ENCODE results near the gene LDLRAP1. TPM values are rescaled to one million over a fixed set of nuclear protein-coding genes. Genes with fewer than 3 reads are reported as not detected.

LDLRAP1 gene
- total RNA-seq, 4 donors from 2014 or later: 28.0 to 50.5 (median 40.7) TPM

- WGBS: 73% methylated on average over 6 of the region's 8 CpGs
- Histone ChIP-seq H3K4me1 (peaks cover 52% of the 10 kb centered on the region), H3K4me3 (no peak overlapping the region), H3K27me3 (no peaks in the 10 kb centered on the region), H3K27ac (no peak overlapping the region), H3K36me3 (peaks cover 50% of the 10 kb centered on the region), H3K9me3 (no peaks in the 10 kb centered on the region)
- TF ChIP-seq, protein P1, sequence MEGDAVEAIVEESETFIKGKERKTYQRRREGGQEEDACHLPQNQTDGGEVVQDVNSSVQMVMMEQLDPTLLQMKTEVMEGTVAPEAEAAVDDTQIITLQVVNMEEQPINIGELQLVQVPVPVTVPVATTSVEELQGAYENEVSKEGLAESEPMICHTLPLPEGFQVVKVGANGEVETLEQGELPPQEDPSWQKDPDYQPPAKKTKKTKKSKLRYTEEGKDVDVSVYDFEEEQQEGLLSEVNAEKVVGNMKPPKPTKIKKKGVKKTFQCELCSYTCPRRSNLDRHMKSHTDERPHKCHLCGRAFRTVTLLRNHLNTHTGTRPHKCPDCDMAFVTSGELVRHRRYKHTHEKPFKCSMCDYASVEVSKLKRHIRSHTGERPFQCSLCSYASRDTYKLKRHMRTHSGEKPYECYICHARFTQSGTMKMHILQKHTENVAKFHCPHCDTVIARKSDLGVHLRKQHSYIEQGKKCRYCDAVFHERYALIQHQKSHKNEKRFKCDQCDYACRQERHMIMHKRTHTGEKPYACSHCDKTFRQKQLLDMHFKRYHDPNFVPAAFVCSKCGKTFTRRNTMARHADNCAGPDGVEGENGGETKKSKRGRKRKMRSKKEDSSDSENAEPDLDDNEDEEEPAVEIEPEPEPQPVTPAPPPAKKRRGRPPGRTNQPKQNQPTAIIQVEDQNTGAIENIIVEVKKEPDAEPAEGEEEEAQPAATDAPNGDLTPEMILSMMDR (IDR thresholded peaks at IDR 0.05): no peak
- TF ChIP-seq POLR2A (IDR thresholded peaks at IDR 0.05) (no peak), EP300 (IDR thresholded peaks at IDR 0.05) (no peak), POLR2AphosphoS5 (IDR thresholded peaks at IDR 0.05) (no peak)
- no peak for DNase-seq (ENCODE audit: low spot score in 2 of 2)
Measured at GRCh38 chr1:25562101-25562927, 18.9 kb downstream of the LDLRAP1 start.

DNA sequence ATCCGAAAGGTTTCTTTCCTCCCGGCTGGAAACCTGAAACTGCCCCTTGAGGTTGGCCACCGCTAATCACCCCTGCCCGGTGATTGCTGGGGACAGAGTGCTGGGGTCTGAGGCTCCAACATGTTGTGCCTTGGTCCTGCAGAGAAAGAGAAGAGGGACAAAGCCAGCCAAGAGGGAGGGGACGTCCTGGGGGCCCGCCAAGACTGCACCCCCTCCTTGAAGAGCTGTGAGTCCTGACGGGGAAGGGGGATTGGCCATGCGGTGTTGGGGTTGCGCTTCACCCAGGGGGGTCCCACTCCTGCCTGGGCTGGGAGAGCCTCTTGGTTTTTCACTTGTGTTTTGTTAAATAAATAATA is 19.5 kb downstream of the LDLRAP1 start:
- WGBS: 88% methylated on average over 9 of the region's 9 CpGs
- no peak overlapping the region for H3K27ac ChIP-seq
- TF ChIP-seq POLR2AphosphoS5 (IDR thresholded peaks at IDR 0.05) (no peak), EP300 (IDR thresholded peaks at IDR 0.05) (no peak), POLR2A (IDR thresholded peaks at IDR 0.05) (no peak)
- TF ChIP-seq, protein P1 (IDR thresholded peaks at IDR 0.05): no peak
- DNase-seq (ENCODE audit: low spot score in 2 of 2): no peak
- H3K27me3 ChIP-seq: no peaks in the 10 kb centered on the region
- no peaks in the 10 kb centered on the region for H3K9me3 ChIP-seq
- peaks cover 50% of the 10 kb centered on the region for H3K36me3 ChIP-seq
- no peak overlapping the region for H3K4me3 ChIP-seq
- H3K4me1 ChIP-seq: peaks cover 54% of the 10 kb centered on the region

DNA sequence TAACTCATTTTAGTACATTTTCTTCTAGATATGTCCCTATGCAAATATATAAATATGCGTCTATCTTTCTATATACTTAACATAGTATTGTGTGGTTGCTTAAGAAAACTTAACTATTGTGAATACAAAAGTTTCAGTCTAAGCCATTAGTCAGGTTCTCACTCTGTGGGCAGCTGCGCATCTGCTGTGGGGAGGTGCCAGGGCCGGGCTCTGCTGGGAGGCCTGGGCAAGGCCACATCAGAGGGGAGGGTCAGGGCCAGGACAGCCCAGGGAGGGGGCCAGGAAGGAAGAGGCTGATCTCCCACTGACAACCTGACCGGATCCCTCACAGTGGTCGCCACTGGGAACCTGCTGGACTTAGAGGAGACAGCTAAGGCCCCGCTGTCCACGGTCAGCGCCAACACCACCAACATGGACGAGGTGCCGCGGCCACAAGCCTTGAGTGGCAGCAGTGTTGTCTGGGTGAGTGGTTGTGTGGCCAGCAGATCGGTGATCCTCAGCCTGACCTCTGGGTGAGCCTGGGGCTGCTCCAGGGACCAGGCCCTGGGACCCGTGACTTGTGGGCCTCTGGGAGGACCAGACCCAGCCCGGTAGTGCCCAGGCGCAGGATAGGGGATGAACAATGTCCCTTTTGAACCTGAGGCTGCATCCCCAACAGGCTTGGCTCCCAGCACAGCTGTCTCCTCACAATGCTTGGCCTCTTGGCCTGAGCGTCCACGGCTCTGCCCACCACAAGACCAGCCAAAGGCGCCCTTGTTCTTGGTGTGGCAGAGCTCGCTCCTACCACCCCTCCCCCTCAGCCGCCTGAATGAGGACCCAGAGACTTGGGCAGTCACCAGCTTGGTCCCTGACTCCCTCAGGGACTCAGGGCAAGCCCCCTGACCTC is 20.2 kb downstream of the LDLRAP1 start:
- no peaks in the 10 kb centered on the region for H3K9me3 ChIP-seq
- H3K4me3 ChIP-seq: no peak overlapping the region
- H3K27ac ChIP-seq: no peak overlapping the region
- no peak for TF ChIP-seq EP300 (IDR thresholded peaks at IDR 0.05)
- no peak for TF ChIP-seq POLR2A (IDR thresholded peaks at IDR 0.05)
- TF ChIP-seq POLR2AphosphoS5 (IDR thresholded peaks at IDR 0.05): no peak
- TF ChIP-seq, protein P1 (IDR thresholded peaks at IDR 0.05): no peak
- WGBS: 87% methylated on average over 6 of the region's 20 CpGs
- peaks cover 61% of the 10 kb centered on the region for H3K4me1 ChIP-seq
- DNase-seq (ENCODE audit: low spot score in 2 of 2): no peak
- H3K27me3 ChIP-seq: no peaks in the 10 kb centered on the region
- peaks cover 45% of the 10 kb centered on the region for H3K36me3 ChIP-seq

DNA sequence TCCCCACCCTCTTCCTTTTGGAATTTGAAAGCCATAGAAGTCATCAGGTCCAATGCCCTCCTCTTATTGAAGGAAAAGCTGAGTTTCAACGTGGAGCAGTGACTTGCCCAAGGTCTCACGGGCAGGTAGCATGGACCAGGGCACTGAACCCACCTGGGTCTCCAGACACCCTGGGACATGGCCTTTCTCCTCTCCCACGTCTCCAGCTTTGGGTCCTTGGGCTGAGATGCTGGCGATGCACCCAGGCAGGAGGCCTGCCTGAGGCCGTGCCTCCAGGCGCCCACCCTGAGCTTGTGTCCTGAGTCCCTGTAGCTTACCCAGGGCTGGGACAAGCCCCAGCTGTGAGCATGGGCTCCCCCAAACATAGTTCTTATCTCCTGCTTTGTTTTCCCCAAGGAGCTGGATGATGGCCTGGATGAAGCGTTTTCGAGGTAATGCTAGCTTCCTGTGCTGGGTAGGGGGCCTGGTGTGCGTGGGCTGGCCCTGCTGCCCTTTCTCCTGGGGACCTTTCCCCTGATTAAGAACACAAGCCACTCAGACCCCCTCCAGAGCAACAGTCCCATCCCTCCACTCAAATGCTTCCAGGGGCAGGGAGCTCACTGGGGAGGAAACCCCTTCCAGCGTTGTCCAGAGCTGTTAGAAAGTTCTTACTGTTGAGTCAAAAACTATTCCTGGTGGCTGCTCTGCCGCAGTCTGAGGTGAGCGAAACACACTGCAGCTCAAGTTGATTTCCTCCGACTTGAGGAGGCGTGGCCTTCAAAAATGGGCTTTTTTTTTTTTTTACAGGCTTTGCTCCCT is 21.6 kb downstream of the LDLRAP1 start:
- DNase-seq (ENCODE audit: low spot score in 2 of 2): no peak
- peaks cover 66% of the 10 kb centered on the region for H3K4me1 ChIP-seq

More for the DNA sequence above, 21.6 kb downstream of the LDLRAP1 start:
- H3K27me3 ChIP-seq: no peaks in the 10 kb centered on the region
- no peaks in the 10 kb centered on the region for H3K9me3 ChIP-seq
- H3K36me3 ChIP-seq: peaks cover 33% of the 10 kb centered on the region
- TF ChIP-seq, protein P1 (IDR thresholded peaks at IDR 0.05): no peak
- TF ChIP-seq EP300 (IDR thresholded peaks at IDR 0.05): no peak
- TF ChIP-seq POLR2A (IDR thresholded peaks at IDR 0.05): no peak
- TF ChIP-seq POLR2AphosphoS5 (IDR thresholded peaks at IDR 0.05): no peak
- H3K4me3 ChIP-seq: no peak overlapping the region
- H3K27ac ChIP-seq: no peak overlapping the region
- WGBS: 85% methylated on average over 13 of the region's 14 CpGs

All from suprapubic skin (tissue), 4 donors.